Stimulated activated CD8-positive, alpha-beta memory T cell treated with anti-CD3 and anti-CD28 coated beads, Interleukin-12 subunit alpha, Interleukin-12 subunit beta, amount 100 ng/mL, for 24 hours (primary cell): Measurements from ENCODE around the gene PFKFB2.
A peak's percentile ranks its signal among the peaks of the same experiment; 100 is the strongest.

Experiments used
- DNase-seq: peaks from one replicate; pipeline ENCODE4 v3.0.0-alpha.2; 2020; ENCODE audit errors: extremely low read depth

PFKFB2 gene

GRCh38 chr1:207052911-207053769 is at the start of gene PFKFB2:
Gene PFKFB2 (plus strand): TSS chr1:207053275. CDS start chr1:207054718, 1,443 bp downstream.
- DNase-seq, result peak; percentile 87

GRCh38 chr1:207004931-207005830 is 47.9 kb upstream of the PFKFB2 start:
- DNase-seq, result no peak

DNA sequence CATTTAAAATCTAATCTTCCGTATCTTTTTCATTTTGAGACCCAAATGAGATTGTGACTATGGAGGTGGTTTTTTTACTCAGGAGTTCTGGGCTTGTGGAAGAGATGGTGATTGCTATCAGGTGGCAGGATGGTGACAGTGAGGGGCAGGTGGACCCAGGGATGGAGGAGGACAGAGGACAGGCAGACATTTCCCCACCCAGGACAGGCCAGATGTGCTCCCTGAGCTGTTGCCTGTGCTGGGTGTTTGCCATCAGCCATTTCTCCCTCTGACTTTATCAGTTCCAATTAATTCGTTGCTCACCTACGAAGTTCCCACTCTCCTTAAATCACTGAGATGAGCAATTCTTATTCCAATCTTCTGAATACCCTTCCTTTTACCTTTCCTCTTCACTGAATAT is 47.0 kb upstream of the PFKFB2 start:
- no peak for DNase-seq

GRCh38 chr1:207006914-207007313 is 46.2 kb upstream of the PFKFB2 start:
- no peak for DNase-seq

- no peak for DNase-seq
These were observed 45.6 kb upstream of the PFKFB2 start for GRCh38 chr1:207007352-207008033.

DNA sequence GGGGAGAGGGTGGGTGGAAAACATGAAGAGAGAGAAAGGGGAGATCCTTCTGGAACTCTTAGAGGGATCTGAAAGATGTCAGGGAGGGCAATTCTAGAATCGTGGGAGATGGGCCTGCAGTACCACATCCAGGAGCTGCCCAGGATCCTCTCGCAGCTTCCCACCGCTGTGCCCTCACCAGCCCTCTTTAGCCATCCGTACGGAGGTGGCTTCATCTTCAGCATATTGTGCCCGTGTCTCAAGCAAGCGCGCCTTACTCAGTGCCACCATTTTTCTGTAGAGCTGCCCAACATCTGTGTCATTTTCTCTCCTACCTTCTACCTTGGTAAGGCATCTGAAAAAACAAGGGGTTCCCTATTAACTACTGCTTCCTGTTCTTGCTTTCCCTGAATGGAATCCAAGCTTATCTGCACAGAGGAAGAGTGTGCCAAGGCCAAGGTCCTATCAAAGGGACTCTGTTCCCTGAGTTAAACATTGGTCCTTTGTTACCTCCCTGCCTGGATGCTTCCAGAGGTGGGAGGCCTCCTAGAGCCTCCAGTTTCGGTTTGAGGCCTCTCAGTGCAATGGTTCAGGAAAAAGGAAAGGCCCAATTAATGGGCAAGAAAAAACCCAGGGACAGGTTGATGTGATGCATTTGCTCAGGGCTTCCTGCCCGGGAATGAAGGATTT is 43.8 kb upstream of the PFKFB2 start:
- DNase-seq, result no peak

DNA sequence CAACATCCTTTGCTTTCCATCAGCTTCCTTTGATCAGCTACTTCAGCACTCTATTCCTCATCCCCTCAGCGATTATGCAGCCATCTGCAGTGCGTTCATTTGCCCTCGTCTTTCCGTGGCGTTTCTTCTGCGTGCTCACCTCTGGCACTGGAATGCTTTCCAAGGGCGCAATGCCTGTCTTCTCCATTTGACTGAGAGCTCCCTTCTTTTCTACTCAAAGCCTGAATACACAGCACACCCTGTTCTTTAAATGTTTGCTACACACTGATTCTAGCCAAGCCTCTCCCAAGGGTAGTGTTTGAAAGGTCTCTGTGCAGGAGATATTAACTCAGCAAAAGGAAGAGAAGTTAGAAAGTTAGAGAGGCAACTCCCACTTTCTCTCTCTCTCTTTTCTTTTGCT is 43.1 kb upstream of the PFKFB2 start:
- no peak for DNase-seq

DNA sequence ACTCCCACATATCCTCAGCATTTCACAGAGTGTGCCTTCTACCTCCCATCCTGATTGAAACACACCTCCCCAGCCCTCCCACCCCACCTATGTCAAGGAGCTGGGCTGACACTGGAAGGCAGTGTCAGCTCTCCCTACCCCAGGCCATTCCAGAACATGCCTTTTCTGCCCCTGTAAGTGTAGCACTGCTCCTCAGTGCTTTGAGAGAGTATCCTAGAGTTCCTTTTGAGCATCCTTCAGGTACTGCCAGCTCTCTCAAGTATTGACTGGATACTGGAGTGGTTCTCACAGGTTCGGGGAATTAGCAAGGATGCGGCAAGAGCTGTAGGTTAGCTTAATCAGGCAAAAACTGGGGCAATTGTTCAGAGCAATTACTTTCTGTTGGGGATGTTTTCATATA is 42.3 kb upstream of the PFKFB2 start:
- DNase-seq, result no peak

DNA sequence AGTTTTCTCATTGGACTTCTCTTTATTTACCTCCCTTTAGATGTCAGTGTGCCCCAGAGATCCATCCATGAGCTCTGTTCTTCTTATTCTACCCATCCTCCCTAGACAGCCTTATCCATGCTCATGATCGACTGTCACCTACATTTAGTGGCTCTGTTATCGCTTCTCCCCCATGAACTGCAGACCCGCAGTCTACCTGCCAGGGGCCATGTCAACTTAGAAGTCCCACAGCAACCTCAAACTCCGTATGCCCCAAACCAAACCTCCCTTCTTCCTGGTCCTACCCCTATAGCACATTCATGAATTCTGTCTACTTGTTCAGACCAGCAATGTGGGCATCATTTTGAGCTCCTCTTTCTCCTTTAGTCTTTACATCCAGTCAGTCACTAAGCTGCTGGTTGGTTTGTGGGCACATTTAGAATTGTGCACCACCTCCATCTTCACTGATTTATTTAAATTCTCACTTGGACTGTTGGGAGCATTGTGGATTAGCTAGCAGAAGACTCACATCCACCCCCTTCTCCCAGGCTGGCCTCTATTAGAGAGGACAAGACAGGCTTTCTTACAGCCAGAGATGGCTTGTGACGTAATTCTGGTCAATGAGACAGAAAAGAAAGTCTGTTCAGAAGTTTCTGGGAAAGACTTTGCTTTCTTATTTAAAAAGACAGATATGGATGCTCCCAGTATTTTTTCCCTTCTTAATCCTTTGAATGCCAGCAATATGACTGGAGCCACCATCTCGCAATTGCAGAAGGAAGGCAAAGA is 39.6 kb upstream of the PFKFB2 start:
- DNase-seq, result no peak

DNA sequence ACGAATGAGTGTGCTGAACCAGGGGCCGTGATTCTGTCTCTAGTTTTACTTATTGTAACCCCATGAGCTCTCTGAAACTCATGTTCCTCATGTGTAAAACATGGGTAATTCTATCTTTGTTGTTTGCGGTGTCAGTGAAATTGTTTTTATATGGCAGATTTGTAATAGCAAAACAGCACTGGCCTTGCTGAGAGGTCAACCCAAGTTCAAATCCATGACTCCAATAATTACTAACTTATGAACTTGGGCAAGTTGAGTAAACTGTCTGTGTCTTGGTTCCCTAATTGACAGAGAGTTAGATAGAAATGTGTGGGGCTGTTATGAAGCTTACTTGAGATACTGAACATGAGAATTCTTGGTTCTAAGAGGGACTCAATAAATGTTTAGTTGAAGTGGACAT is 38.3 kb upstream of the PFKFB2 start:
- no peak for DNase-seq

- no peak for DNase-seq
These were observed 37.3 kb upstream of the PFKFB2 start for GRCh38 chr1:207015791-207016190.

- no peak for DNase-seq
These were observed 35.2 kb upstream of the PFKFB2 start for GRCh38 chr1:207017615-207018559.

DNA sequence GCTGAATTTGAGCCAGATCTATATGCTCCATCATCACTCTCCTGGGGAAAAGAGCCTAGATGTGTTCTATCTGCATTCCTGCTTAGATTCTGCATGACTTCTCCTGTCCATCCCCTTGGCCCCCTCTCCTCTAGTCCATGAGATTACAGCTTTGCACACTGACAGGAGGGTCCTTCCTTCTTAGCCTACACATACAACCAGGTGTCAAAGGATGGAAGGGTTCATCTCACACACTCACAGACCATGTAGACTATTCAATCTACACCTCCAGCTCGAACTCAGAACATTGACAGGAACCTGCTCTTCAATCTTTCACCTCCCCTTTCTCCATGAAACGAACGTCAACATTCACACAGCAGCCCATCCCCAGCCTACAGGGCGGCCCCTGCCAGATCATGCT is 34.4 kb upstream of the PFKFB2 start:
- no peak for DNase-seq

GRCh38 chr1:207019161-207019560 is 33.9 kb upstream of the PFKFB2 start:
- no peak for DNase-seq

DNA sequence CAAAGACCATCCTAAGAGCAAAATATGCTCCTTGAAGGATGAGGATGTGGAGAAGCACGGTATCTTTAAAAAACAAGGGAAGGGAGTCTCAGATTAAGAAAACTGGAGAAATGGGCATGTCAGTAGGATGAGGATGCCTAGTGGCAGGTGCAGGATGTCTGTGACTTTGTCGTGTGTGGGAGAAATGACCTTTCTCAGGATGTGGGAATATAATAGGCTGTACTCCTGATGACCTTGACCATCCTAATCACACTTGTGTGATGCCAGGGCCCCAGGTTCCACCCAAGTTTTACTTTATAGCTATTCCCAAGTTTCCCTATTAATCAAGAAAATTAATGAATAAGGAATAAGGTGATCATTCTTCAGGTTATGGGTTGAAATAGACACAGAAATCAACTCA is 33.4 kb upstream of the PFKFB2 start:
- no peak for DNase-seq

- no peak for DNase-seq
These were observed 32.9 kb upstream of the PFKFB2 start for GRCh38 chr1:207020065-207020708.

DNA sequence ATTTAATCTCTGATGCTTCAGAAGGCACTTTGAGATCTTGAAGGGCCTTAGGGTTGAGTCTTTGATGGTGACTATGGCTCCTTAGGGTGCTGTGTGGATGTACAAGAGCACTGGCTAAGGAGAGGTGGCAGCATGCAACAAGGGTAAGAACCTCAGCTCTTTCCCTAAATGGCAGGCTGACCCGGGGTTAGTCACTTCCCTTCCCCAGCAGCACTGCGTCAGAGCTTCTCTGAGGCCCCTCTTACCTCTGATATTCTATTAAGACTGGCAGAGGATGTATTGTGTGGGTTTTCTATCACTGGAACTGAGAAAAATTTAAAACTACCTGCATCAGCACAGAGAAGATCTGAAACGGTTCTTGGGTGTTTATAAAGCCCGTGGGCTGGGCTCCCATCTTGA is 32.4 kb upstream of the PFKFB2 start:
- DNase-seq, result no peak

DNA sequence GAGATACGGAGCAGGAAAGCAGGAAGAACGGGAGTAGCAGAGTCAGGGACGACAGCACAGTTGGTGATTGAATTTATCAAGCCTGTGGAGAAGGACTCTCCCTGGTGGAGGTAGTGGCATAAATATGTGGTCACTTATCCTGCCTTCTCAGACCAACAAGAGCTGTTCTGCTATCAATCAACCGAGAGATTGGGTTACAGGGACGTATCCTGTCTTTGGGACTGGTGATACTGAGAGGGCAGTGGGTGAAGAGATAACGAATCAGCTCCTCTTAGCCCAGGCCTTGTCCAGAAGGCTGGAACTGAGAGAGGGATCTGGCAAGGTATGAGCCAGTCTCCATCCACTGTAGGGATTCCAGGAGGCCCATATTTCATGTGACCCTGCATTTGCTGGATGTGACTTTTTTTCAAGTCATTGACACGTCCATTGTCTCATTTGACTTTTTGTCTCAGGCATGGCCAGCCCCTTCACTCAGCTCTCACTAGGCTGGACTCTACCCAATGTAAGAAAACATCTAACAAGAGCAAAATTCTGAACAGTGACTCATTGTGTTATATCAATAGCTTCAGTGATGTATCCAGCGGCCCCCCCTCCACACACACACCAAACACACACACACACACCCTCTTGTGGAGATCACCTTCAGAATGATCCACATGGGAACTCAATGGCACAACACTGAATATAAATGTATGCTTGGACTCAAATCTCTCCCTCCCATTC is 31.8 kb upstream of the PFKFB2 start:
- DNase-seq, result no peak
